ENCODE measurements around the gene NOTUM.

NOTUM gene

GRCh38 chr17:81931557-81932332 is 29.2 kb downstream of the NOTUM start:
- H3K9me3 Mint-ChIP-seq: no peaks in the 10 kb centered on the region
- H3K27ac Mint-ChIP-seq: no peak overlapping the region
- peaks cover 11% of the 10 kb centered on the region for H3K27me3 Mint-ChIP-seq
- peaks cover 34% of the 10 kb centered on the region for H3K4me1 Mint-ChIP-seq (ENCODE audit: low read depth)
- H3K4me3 Mint-ChIP-seq: no peak overlapping the region
- H3K36me3 Mint-ChIP-seq (ENCODE audit: low read depth): peaks cover 43% of the 10 kb centered on the region
- no peak for DNase-seq

- H3K4me1 Mint-ChIP-seq (ENCODE audit: low read depth): peaks cover 35% of the 10 kb centered on the region
- no peak overlapping the region for H3K4me3 Mint-ChIP-seq
- no peak overlapping the region for H3K27ac Mint-ChIP-seq
- H3K36me3 Mint-ChIP-seq (ENCODE audit: low read depth): peaks cover 44% of the 10 kb centered on the region
- DNase-seq: no peak
- H3K9me3 Mint-ChIP-seq: no peaks in the 10 kb centered on the region
- peaks cover 11% of the 10 kb centered on the region for H3K27me3 Mint-ChIP-seq
Measured at GRCh38 chr17:81931189-81931556, 29.8 kb downstream of the NOTUM start.

- Mint-ChIP-seq H3K9me3 (no peaks in the 10 kb centered on the region), H3K27ac (no peak overlapping the region), H3K4me1 (ENCODE audit: low read depth) (peaks cover 36% of the 10 kb centered on the region), H3K4me3 (peak overlapping the region; percentile 12), H3K27me3 (peaks cover 11% of the 10 kb centered on the region), H3K36me3 (ENCODE audit: low read depth) (peaks cover 38% of the 10 kb centered on the region)
- DNase-seq: no peak
Measured at GRCh38 chr17:81930142-81931125, 30.6 kb downstream of the NOTUM start.

- DNase-seq: no peak
- H3K36me3 Mint-ChIP-seq (ENCODE audit: low read depth): peaks cover 28% of the 10 kb centered on the region
- no peak overlapping the region for H3K27ac Mint-ChIP-seq
- peak overlapping the region; percentile 77 for H3K4me3 Mint-ChIP-seq
- H3K4me1 Mint-ChIP-seq (ENCODE audit: low read depth): peaks cover 36% of the 10 kb centered on the region
- H3K9me3 Mint-ChIP-seq: no peaks in the 10 kb centered on the region
- peaks cover 11% of the 10 kb centered on the region for H3K27me3 Mint-ChIP-seq
Measured at GRCh38 chr17:81929253-81930141, 31.5 kb downstream of the NOTUM start.

GRCh38 chr17:81928544-81929252 is 32.3 kb downstream of the NOTUM start:
- Mint-ChIP-seq H3K4me3 (peak overlapping the region; percentile 77), H3K9me3 (no peaks in the 10 kb centered on the region), H3K36me3 (ENCODE audit: low read depth) (peaks cover 20% of the 10 kb centered on the region), H3K27ac (no peak overlapping the region), H3K4me1 (ENCODE audit: low read depth) (peaks cover 36% of the 10 kb centered on the region), H3K27me3 (peaks cover 11% of the 10 kb centered on the region)
- DNase-seq: no peak

- H3K4me1 Mint-ChIP-seq (ENCODE audit: low read depth): peaks cover 32% of the 10 kb centered on the region
- no peaks in the 10 kb centered on the region for H3K9me3 Mint-ChIP-seq
- peak; percentile 93 for DNase-seq
- H3K4me3 Mint-ChIP-seq: peak within 1 kb of the TSS; percentile 89
- peaks cover 13% of the 10 kb centered on the region for H3K36me3 Mint-ChIP-seq (ENCODE audit: low read depth)
- peaks cover 11% of the 10 kb centered on the region for H3K27me3 Mint-ChIP-seq
- H3K27ac Mint-ChIP-seq: peak within 1 kb of the TSS; percentile 91
Measured at GRCh38 chr17:81927653-81928543, 33.1 kb downstream of the NOTUM start, which contains the start of gene MAFG. Gene MAFG, minus strand, starts transcription at chr17:81927735. Its CDS starts 4,550 bp downstream, at chr17:81923185.

- no peak for DNase-seq
- H3K27me3 Mint-ChIP-seq: peaks cover 11% of the 10 kb centered on the region
Measured at GRCh38 chr17:81927152-81927652, 33.8 kb downstream of the NOTUM start.

GRCh38 chr17:81926451-81927151 is 34.4 kb downstream of the NOTUM start:
- Mint-ChIP-seq H3K27me3 (peaks cover 11% of the 10 kb centered on the region), H3K27ac (peak overlapping the region; percentile 91), H3K9me3 (no peaks in the 10 kb centered on the region), H3K4me1 (ENCODE audit: low read depth) (peaks cover 35% of the 10 kb centered on the region), H3K36me3 (ENCODE audit: low read depth) (peaks cover 19% of the 10 kb centered on the region), H3K4me3 (peak overlapping the region; percentile 89)
- peak; percentile 82 for DNase-seq

More at GRCh38 chr17:81927152-81927652, 33.8 kb downstream of the NOTUM start:
- H3K9me3 Mint-ChIP-seq: no peaks in the 10 kb centered on the region
- H3K4me1 Mint-ChIP-seq (ENCODE audit: low read depth): peaks cover 35% of the 10 kb centered on the region
- peak overlapping the region; percentile 89 for H3K4me3 Mint-ChIP-seq
- H3K27ac Mint-ChIP-seq: no peak overlapping the region
- peaks cover 14% of the 10 kb centered on the region for H3K36me3 Mint-ChIP-seq (ENCODE audit: low read depth)

GRCh38 chr17:81925860-81926450 is 35.0 kb downstream of the NOTUM start:
- peaks cover 23% of the 10 kb centered on the region for H3K36me3 Mint-ChIP-seq (ENCODE audit: low read depth)
- H3K4me3 Mint-ChIP-seq: peak overlapping the region; percentile 89
- no peaks in the 10 kb centered on the region for H3K9me3 Mint-ChIP-seq
- DNase-seq: no peak
- H3K27ac Mint-ChIP-seq: peak overlapping the region; percentile 91
- peaks cover 33% of the 10 kb centered on the region for H3K4me1 Mint-ChIP-seq (ENCODE audit: low read depth)
- H3K27me3 Mint-ChIP-seq: peaks cover 8% of the 10 kb centered on the region

GRCh38 chr17:81924557-81925532 is 36.1 kb downstream of the NOTUM start:
- H3K4me3 Mint-ChIP-seq: peak overlapping the region; percentile 89
- no peaks in the 10 kb centered on the region for H3K9me3 Mint-ChIP-seq
- peaks cover 34% of the 10 kb centered on the region for H3K36me3 Mint-ChIP-seq (ENCODE audit: low read depth)
- H3K27me3 Mint-ChIP-seq: peaks cover 6% of the 10 kb centered on the region
- H3K27ac Mint-ChIP-seq: peak overlapping the region; percentile 80
- DNase-seq: no peak
- H3K4me1 Mint-ChIP-seq (ENCODE audit: low read depth): peaks cover 29% of the 10 kb centered on the region

Measured in activated T-cell treated with anti-CD3 and anti-CD28 coated beads, Interleukin-2, amount 50 U/mL, for 24 hours (primary cell).